Nephron (organoid): ENCODE data around the gene ANKRD11.

Source experiments
- H3K27ac Mint-ChIP-seq, 3 experiments: 2 replicates each; pipeline ENCODE4 v1.8.0; 2020; ENCODE audit warnings: mixed read lengths in 3 of 3, mild to moderate bottlenecking in 2 of 3, moderate library complexity in 1 of 3
- H3K27me3 Mint-ChIP-seq: 2 replicates; pipeline ENCODE4 v1.8.0; 2021; ENCODE audit warnings: low read depth, mild to moderate bottlenecking, moderate library complexity, mixed read lengths
- H3K36me3 Mint-ChIP-seq: 2 replicates; pipeline ENCODE4 v1.8.0; 2020; ENCODE audit warnings: low read depth, mixed read lengths
- H3K4me1 Mint-ChIP-seq: 2 replicates; pipeline ENCODE4 v1.8.0; 2020; ENCODE audit warnings: mixed read lengths
- H3K4me3 Mint-ChIP-seq, 3 experiments: 2 replicates each; pipeline ENCODE4 v1.8.0; 2020; ENCODE audit warnings: mild to moderate bottlenecking in 3 of 3, mixed read lengths in 3 of 3, moderate library complexity in 2 of 3
- H3K9me3 Mint-ChIP-seq: 2 replicates; pipeline ENCODE4 v1.8.0; 2020; ENCODE audit warnings: mixed read lengths
- CTCF ChIP-seq, 3 experiments: fragments of 200-600 bp; sonication (generic); IDR thresholded peaks; one replicate each; pipeline ENCODE4 v1.5.0; 2021; ENCODE audit warnings: antibody characterized with exemption in 3 of 3; ENCODE audit not compliant: unreplicated experiment in 3 of 3

ANKRD11 gene

GRCh38 chr16:89361751-89362539, 128.4 kb downstream of the ANKRD11 start:
- Mint-ChIP-seq H3K9me3 (no peaks in the 10 kb centered on the region), H3K27ac (peak overlapping the region in 2 of 3 experiments; percentile 67 to 92), H3K27me3 (no peaks in the 10 kb centered on the region), H3K4me3 (no peak overlapping the region), H3K4me1 (peaks cover 76% of the 10 kb centered on the region), H3K36me3 (no peaks in the 10 kb centered on the region)
- no peak for TF ChIP-seq CTCF (IDR thresholded peaks at IDR 0.05; ENCODE audit: unreplicated experiment in 3 of 3)

DNA sequence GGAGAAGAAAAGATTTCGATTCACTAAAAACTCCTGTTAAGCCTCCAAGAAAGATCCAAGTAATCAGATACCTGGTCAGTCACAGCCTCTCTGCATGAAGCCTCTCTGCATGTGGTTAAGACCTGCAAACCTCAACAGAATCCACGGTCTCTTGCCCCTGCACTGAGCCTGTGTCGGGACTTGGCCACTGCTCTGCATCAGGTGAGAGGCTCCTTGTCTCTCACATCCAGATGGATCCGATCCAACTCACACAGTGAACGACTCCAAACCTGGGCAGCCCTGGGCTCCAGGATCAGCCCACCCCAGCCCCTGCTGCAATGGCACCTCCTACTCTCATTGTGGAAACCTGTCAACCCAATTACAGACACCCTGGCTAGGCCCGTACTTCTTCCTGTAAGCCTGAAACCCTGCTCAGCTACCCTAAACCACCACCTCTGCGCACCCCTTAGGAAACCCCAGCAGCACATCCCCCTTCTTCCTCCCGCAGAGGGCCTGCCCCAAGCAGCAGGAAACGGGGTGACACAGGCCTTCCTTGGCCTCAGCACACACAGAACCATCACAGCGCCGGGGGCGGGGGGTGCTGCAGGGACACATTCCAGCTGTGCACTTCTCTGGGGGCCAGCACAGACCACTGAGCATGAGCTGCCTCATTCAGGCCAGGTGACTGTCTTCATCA, 129.5 kb downstream of the ANKRD11 start:
- Mint-ChIP-seq H3K4me1 (peaks cover 78% of the 10 kb centered on the region), H3K27ac (peak overlapping the region in 2 of 3 experiments; percentile 44 to 72), H3K9me3 (no peaks in the 10 kb centered on the region)

GRCh38 chr16:89359264-89360147, 130.9 kb downstream of the ANKRD11 start:
- Mint-ChIP-seq H3K4me3 (peak overlapping the region in 2 of 3 experiments; percentile 24 to 58), H3K9me3 (no peaks in the 10 kb centered on the region), H3K36me3 (no peaks in the 10 kb centered on the region), H3K4me1 (peaks cover 76% of the 10 kb centered on the region), H3K27ac (peak overlapping the region; percentile 62 to 82 (median 69)), H3K27me3 (no peaks in the 10 kb centered on the region)
- no peak for TF ChIP-seq CTCF (IDR thresholded peaks at IDR 0.05; ENCODE audit: unreplicated experiment in 3 of 3)

More for the DNA sequence above, 129.5 kb downstream of the ANKRD11 start:
- Mint-ChIP-seq H3K27me3 (no peaks in the 10 kb centered on the region), H3K36me3 (no peaks in the 10 kb centered on the region), H3K4me3 (no peak overlapping the region)
- TF ChIP-seq CTCF (IDR thresholded peaks at IDR 0.05; ENCODE audit: unreplicated experiment in 3 of 3), result no peak

GRCh38 chr16:89358030-89359005, 132.0 kb downstream of the ANKRD11 start:
- Mint-ChIP-seq H3K4me1 (peaks cover 74% of the 10 kb centered on the region), H3K27ac (peak overlapping the region in 2 of 3 experiments; percentile 69 to 82), H3K27me3 (no peaks in the 10 kb centered on the region), H3K9me3 (no peaks in the 10 kb centered on the region), H3K4me3 (no peak overlapping the region), H3K36me3 (no peaks in the 10 kb centered on the region)
- no peak for TF ChIP-seq CTCF (IDR thresholded peaks at IDR 0.05; ENCODE audit: unreplicated experiment in 3 of 3)
